Measurements from ENCODE around the gene TUFT1. TPM values are rescaled to one million over a fixed set of nuclear protein-coding genes. Genes with fewer than 3 reads are reported as not detected.

Gene TUFT1
- total RNA-seq, 1 donor: 5.4 TPM

- peak; percentile 99 for TF ChIP-seq CTCF (IDR thresholded peaks at IDR 0.05; ENCODE audit: insufficient read depth, low read length)
- peak; percentile 77 for DNase-seq (ENCODE audit: low read depth)
- no peak overlapping the region for H3K4me3 ChIP-seq (ENCODE audit: low read depth, low read length)
These were observed 5.3 kb upstream of the TUFT1 start for GRCh38 chr1:151534662-151535278.

GRCh38 chr1:151535326-151536271 lies 4.5 kb upstream of the TUFT1 start:
- peak; percentile 33 for DNase-seq (ENCODE audit: low read depth)
- TF ChIP-seq CTCF (IDR thresholded peaks at IDR 0.05; ENCODE audit: insufficient read depth, low read length): no peak
- no peak overlapping the region for H3K4me3 ChIP-seq (ENCODE audit: low read depth, low read length)

DNA sequence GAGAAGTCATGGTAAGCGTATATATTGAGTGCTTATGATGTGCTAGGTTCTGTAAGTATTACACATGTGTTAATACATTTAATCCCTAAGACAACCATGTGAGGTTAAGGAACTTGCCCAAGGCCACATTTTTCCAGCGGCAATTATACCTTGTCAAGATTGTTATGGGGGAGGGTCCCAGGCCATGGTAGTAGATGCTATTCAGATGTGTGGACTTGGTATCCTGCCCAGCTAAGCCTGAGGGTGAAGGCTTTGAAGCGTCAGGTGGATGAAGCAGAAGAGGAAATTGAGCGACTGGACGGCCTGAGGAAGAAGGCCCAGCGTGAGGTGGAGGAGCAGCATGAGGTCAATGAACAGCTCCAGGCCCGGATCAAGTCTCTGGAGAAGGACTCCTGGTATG lies 3.6 kb upstream of the TUFT1 start:
- TF ChIP-seq CTCF (IDR thresholded peaks at IDR 0.05; ENCODE audit: insufficient read depth, low read length): no peak
- no peak overlapping the region for H3K4me3 ChIP-seq (ENCODE audit: low read depth, low read length)
- DNase-seq (ENCODE audit: low read depth): no peak

- H3K4me3 ChIP-seq (ENCODE audit: low read depth, low read length): no peak overlapping the region
- TF ChIP-seq CTCF (IDR thresholded peaks at IDR 0.05; ENCODE audit: insufficient read depth, low read length): no peak
- peak; percentile 97 for DNase-seq (ENCODE audit: low read depth)
These were observed 3.0 kb upstream of the TUFT1 start for GRCh38 chr1:151537112-151537511.

DNA sequence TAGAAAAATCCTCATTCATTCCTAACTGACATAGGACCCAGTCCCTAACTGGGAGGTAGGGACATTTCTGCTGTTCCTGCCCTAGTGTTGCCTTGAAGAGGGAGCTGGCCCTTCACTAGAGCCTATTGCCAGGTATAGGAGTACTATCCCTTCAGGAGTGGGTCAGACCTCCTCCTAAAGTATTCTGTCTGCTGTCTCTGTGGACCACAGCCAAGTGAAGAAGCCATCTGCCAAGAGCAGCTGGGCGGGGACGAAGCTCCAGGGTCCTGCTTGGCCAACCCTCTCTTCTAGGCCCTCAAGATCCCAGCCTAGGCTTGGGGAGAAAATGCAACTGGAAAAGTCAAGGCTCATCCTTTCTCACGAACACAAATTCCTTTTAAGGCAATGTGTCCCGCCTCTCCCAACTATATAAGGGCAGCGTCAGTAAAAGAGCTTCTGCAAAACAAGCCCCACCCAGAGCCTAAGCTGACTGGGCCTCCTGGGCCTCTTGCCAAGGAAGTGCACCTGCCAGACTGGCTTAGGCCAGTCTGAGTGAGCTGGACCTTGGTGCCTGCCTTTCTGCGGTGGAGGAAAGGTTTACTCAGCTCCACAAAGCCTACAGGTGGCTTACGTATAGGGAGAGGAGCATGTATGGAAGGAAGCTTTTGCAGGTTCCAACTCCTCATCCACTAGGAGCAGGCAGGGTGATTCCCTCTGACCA lies 638 bp upstream of the TUFT1 start:
- H3K4me3 ChIP-seq (ENCODE audit: low read depth, low read length): peak overlapping the region; percentile 83
- peak; percentile 96 for DNase-seq (ENCODE audit: low read depth)
- TF ChIP-seq CTCF (IDR thresholded peaks at IDR 0.05; ENCODE audit: insufficient read depth, low read length): no peak

DNA sequence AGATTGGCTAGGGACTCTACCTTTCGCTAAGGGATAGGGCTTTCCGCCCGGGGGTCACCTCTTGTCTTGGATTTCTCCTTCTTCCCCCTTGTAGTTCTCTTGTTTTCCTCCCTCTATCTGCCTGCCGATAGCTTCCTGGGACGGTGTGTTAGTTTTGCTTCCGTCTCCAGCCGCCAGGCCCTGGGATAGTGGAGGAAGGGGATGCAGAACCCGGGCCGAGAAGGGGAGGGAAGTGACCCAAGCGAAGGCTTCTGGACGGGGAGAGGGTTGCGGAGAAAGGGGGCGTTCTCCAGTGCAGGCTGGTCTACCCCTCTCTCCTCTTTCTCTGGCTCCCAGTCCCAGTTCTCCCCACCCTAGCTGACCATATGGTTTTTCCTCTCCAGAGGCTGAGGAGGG lies 871 bp downstream of the TUFT1 start:
- peak overlapping the region; percentile 83 for H3K4me3 ChIP-seq (ENCODE audit: low read depth, low read length)
- TF ChIP-seq CTCF (IDR thresholded peaks at IDR 0.05; ENCODE audit: insufficient read depth, low read length): no peak
- DNase-seq (ENCODE audit: low read depth): no peak

All from fibroblast of the aortic adventitia (primary cell).